Hepatocyte (in vitro differentiated cells): ENCODE data around the gene FRG2C.
"Not testable (repeated sequence)": the region's sequence is repeated elsewhere in the genome, so short reads cannot be mapped to it uniquely, and the experiment has no call there.

Source experiments
- EZH2phosphoT487 ChIP-seq: fragments of 200-600 bp; sonication (generic); IDR thresholded peaks from one replicate; pipeline ENCODE4 v1.6.1; 2018; ENCODE audit warnings: antibody characterized with exemption, mild to moderate bottlenecking, low read depth, moderate library complexity; ENCODE audit not compliant: unreplicated experiment, severe bottlenecking
- TF ChIP-seq, protein P1 (sequence below): fragments of 200-600 bp; sonication (generic); IDR thresholded peaks from 2 replicates; pipeline ENCODE4 v1.5.1; 2016; ENCODE audit warnings: antibody characterized with exemption, mild to moderate bottlenecking; ENCODE audit not compliant: poor library complexity

DNA sequence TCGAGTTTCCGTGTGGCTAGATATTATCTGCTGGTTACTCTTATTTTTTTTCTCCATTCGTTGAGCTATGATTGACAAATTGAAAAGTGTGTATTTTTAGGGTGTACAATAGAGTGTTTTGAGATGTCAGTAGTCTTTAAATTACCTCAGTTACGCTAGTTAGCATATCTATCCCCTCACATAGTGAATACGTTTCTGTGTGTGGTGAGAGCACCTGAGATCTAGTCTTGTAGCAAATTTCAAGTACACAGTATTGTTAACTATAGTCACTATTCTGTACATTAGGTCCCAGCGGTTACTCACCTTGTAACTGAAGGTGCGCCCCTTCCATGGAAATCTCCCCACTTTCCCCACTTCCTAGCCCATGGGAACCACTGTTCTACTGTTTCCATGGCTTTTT, 8.2 kb upstream of the FRG2C start:
- TF ChIP-seq, protein P1, sequence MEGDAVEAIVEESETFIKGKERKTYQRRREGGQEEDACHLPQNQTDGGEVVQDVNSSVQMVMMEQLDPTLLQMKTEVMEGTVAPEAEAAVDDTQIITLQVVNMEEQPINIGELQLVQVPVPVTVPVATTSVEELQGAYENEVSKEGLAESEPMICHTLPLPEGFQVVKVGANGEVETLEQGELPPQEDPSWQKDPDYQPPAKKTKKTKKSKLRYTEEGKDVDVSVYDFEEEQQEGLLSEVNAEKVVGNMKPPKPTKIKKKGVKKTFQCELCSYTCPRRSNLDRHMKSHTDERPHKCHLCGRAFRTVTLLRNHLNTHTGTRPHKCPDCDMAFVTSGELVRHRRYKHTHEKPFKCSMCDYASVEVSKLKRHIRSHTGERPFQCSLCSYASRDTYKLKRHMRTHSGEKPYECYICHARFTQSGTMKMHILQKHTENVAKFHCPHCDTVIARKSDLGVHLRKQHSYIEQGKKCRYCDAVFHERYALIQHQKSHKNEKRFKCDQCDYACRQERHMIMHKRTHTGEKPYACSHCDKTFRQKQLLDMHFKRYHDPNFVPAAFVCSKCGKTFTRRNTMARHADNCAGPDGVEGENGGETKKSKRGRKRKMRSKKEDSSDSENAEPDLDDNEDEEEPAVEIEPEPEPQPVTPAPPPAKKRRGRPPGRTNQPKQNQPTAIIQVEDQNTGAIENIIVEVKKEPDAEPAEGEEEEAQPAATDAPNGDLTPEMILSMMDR: not testable (repeated sequence)
- not testable (repeated sequence) for TF ChIP-seq EZH2phosphoT487
